Fibroblast of mammary gland (primary cell): ENCODE data around the gene DCAF16.

Experiments used
- DNase-seq: peaks from one replicate; pipeline ENCODE4 v3.0.0-alpha.2; 2010; ENCODE audit warnings: low read depth
- H3K4me3 ChIP-seq: 2 replicates; pipeline ENCODE4 v1.5.1; 2011; ENCODE audit warnings: low read depth, mild to moderate bottlenecking, low read length, moderate library complexity; ENCODE audit not compliant: control insufficient read depth
- CTCF ChIP-seq: conservative IDR thresholded peaks from 2 replicates; pipeline ENCODE4 v1.5.1; 2011; ENCODE audit warnings: low read depth, low read length, inconsistent platforms; ENCODE audit not compliant: control insufficient read depth, insufficient read depth

Gene DCAF16

GRCh38 chr4:17823871-17824669 is 13.5 kb upstream of the DCAF16 start:
- H3K4me3 ChIP-seq = no peak overlapping the region
- DNase-seq = no peak
- TF ChIP-seq CTCF = no peak

GRCh38 chr4:17817027-17817426 is 6.5 kb upstream of the DCAF16 start:
- peak; percentile 54 for TF ChIP-seq CTCF
- H3K4me3 ChIP-seq = no peak overlapping the region
- peak; percentile 81 for DNase-seq

- no peak for TF ChIP-seq CTCF
- no peak for DNase-seq
- H3K4me3 ChIP-seq = no peak overlapping the region
Measured at GRCh38 chr4:17816142-17816541, 5.6 kb upstream of the DCAF16 start.

GRCh38 chr4:17814140-17814539 is 3.6 kb upstream of the DCAF16 start:
- no peak for TF ChIP-seq CTCF
- H3K4me3 ChIP-seq = no peak overlapping the region
- DNase-seq = peak; percentile 64

- no peak for TF ChIP-seq CTCF
- DNase-seq = peak; percentile 46
- H3K4me3 ChIP-seq = peak overlapping the region; percentile 91
Measured at GRCh38 chr4:17812801-17813200, 2.2 kb upstream of the DCAF16 start.

- no peak for TF ChIP-seq CTCF
- peak overlapping the region; percentile 91 for H3K4me3 ChIP-seq
- no peak for DNase-seq
Measured at GRCh38 chr4:17812125-17812524, 1.6 kb upstream of the DCAF16 start.
